ENCODE results near the gene ST6GAL2.

DNA sequence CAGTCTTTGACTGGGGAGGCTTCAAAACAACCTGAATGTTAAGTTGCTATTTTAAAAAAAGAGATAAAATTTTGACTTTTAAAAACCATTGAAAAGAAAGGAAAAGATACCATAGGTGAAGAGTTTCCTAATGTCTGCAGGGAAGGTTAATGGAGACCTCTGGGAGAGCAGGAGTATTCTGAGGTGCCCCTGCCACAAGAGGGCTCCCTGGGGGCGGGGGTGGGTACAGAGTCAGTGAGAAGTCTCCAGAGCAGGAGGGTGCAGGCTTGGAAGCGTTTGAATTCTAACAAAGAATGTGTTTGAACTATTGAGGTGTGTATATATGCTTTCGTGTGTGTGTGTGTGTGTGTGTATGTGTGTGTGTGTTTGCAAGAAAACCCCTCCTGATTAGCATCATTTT is 46.7 kb upstream of the ST6GAL2 start:
- TF ChIP-seq EP300 (IDR thresholded peaks at IDR 0.05; ENCODE audit: borderline replicate concordance) (no peak), TAF1 (IDR thresholded peaks at IDR 0.05; ENCODE audit: low read depth) (no peak), TCF12 (IDR thresholded peaks at IDR 0.05; ENCODE audit: low read depth) (no peak), CREB1 (IDR thresholded peaks at IDR 0.05; ENCODE audit: low read depth) (no peak), RAD21 (IDR thresholded peaks at IDR 0.05; ENCODE audit: low read depth) (peak; percentile 5; the same call in 1 of the 2 replicates), CEBPB (IDR thresholded peaks at IDR 0.05) (no peak), ZBTB7A (IDR thresholded peaks at IDR 0.05; ENCODE audit: low read depth) (no peak)
- TF ChIP-seq, protein P1, sequence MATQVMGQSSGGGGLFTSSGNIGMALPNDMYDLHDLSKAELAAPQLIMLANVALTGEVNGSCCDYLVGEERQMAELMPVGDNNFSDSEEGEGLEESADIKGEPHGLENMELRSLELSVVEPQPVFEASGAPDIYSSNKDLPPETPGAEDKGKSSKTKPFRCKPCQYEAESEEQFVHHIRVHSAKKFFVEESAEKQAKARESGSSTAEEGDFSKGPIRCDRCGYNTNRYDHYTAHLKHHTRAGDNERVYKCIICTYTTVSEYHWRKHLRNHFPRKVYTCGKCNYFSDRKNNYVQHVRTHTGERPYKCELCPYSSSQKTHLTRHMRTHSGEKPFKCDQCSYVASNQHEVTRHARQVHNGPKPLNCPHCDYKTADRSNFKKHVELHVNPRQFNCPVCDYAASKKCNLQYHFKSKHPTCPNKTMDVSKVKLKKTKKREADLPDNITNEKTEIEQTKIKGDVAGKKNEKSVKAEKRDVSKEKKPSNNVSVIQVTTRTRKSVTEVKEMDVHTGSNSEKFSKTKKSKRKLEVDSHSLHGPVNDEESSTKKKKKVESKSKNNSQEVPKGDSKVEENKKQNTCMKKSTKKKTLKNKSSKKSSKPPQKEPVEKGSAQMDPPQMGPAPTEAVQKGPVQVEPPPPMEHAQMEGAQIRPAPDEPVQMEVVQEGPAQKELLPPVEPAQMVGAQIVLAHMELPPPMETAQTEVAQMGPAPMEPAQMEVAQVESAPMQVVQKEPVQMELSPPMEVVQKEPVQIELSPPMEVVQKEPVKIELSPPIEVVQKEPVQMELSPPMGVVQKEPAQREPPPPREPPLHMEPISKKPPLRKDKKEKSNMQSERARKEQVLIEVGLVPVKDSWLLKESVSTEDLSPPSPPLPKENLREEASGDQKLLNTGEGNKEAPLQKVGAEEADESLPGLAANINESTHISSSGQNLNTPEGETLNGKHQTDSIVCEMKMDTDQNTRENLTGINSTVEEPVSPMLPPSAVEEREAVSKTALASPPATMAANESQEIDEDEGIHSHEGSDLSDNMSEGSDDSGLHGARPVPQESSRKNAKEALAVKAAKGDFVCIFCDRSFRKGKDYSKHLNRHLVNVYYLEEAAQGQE (IDR thresholded peaks at IDR 0.05; ENCODE audit: low read depth) = no peak
- TF ChIP-seq, protein P2, sequence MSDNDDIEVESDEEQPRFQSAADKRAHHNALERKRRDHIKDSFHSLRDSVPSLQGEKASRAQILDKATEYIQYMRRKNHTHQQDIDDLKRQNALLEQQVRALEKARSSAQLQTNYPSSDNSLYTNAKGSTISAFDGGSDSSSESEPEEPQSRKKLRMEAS (IDR thresholded peaks at IDR 0.05) = no peak
- TF ChIP-seq, protein P3, sequence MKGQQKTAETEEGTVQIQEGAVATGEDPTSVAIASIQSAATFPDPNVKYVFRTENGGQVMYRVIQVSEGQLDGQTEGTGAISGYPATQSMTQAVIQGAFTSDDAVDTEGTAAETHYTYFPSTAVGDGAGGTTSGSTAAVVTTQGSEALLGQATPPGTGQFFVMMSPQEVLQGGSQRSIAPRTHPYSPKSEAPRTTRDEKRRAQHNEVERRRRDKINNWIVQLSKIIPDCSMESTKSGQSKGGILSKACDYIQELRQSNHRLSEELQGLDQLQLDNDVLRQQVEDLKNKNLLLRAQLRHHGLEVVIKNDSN (IDR thresholded peaks at IDR 0.05) = no peak

Measured in Ishikawa (cell line).